H1 (cell line): ENCODE results near the gene MIX23. TPM values are rescaled to one million over a fixed set of nuclear protein-coding genes. Genes with fewer than 3 reads are reported as not detected.

Experiments
- CREB1 ChIP-seq: IDR thresholded peaks from 2 replicates; pipeline ENCODE4 v1.6.1; 2012; ENCODE audit warnings: inconsistent platforms
- CTCF ChIP-seq, 3 experiments: IDR thresholded peaks; 1 replicate in 2 of 3; 2 replicates in 1 of 3; pipeline versions ENCODE4 v1.5.1 to v1.6.1; 2011; ENCODE audit warnings: low read length in 3 of 3, mild to moderate bottlenecking in 3 of 3, inconsistent platforms in 2 of 3, low read depth in 1 of 3, moderate library complexity in 1 of 3; ENCODE audit not compliant: insufficient read depth in 1 of 3; ENCODE audit errors: control extremely low read depth in 1 of 3
- KDM5A ChIP-seq: fragments of 200-600 bp; IDR thresholded peaks from 2 replicates; pipeline ENCODE4 v1.7.1; 2012; ENCODE audit warnings: mild to moderate bottlenecking, low read length, inconsistent platforms, mixed read lengths
- POLR2A ChIP-seq, 2 experiments: IDR thresholded peaks; 1 replicate in 1 of 2; 2 replicates in 1 of 2; pipeline ENCODE4 v1.6.1; 2011; ENCODE audit warnings: low read depth in 2 of 2, low read length in 2 of 2, mild to moderate bottlenecking in 2 of 2; ENCODE audit errors: control extremely low read depth in 1 of 2
- TBP ChIP-seq: IDR thresholded peaks from 2 replicates; pipeline ENCODE4 v1.6.1; 2011; ENCODE audit warnings: low read depth, low read length, improper control_type of control experiment
- polyA plus RNA-seq, 7 experiments: library from polyadenylated mRNA; depleted of rRNA in 3 of 7; stranded (reverse) in 5 of 7; unstranded in 2 of 7; fragments of >200 nt in 5 of 7; fragments of 200-250 nt in 2 of 7; gene quantifications; 1 replicate in 5 of 7; 2 replicates in 1 of 7; 4 replicates in 1 of 7; pipeline versions ENCODE4 v1.2.1 to v1.2.3, GENCODE V29; 2011 to 2013; ENCODE audit warnings: missing spikeins in 2 of 7, mixed read lengths in 2 of 7
- total RNA-seq: library from RNA; stranded (reverse); fragmentation: NEBNext Ultra II Directional; extraction: Animal tissue kit (Norgen Biotek cat#: 25700); gene quantifications from 2 replicates; pipeline ENCODE4 v1.2.1, GENCODE V29; 2021

Gene MIX23
- total and polyA plus RNA-seq, 2 of the 8 experiments (the other 6 are each of a cell fraction or from before 2014, with no cell fraction given) = 22.1 to 69.6 TPM

GRCh38 chr3:122394173-122394572 lies 11.1 kb upstream of the MIX23 start (continued):
- no peak for TF ChIP-seq CTCF (IDR thresholded peaks at IDR 0.05; ENCODE audit: control extremely low read depth in 1 of 3, insufficient read depth in 1 of 3, low read depth in 1 of 3, low read length in 3 of 3)
- TF ChIP-seq KDM5A = no peak
- no peak for TF ChIP-seq CREB1
- TF ChIP-seq TBP = no peak
- TF ChIP-seq POLR2A (IDR thresholded peaks at IDR 0.05; ENCODE audit: control extremely low read depth in 1 of 2, low read depth in 2 of 2, low read length in 2 of 2) = no peak
- TF ChIP-seq, all 59 proteins: peak for 0
